SKM-1 treated with dmso at 0.1 percent for 144 hours (cell line): ENCODE measurements around the gene CEP250.

Experiments used
- DNase-seq: peaks from one replicate; lab custom pipeline; 2025; ENCODE audit not compliant: unreplicated experiment; lab: John Stamatoyannopoulos, UW

CEP250 gene, protein sequence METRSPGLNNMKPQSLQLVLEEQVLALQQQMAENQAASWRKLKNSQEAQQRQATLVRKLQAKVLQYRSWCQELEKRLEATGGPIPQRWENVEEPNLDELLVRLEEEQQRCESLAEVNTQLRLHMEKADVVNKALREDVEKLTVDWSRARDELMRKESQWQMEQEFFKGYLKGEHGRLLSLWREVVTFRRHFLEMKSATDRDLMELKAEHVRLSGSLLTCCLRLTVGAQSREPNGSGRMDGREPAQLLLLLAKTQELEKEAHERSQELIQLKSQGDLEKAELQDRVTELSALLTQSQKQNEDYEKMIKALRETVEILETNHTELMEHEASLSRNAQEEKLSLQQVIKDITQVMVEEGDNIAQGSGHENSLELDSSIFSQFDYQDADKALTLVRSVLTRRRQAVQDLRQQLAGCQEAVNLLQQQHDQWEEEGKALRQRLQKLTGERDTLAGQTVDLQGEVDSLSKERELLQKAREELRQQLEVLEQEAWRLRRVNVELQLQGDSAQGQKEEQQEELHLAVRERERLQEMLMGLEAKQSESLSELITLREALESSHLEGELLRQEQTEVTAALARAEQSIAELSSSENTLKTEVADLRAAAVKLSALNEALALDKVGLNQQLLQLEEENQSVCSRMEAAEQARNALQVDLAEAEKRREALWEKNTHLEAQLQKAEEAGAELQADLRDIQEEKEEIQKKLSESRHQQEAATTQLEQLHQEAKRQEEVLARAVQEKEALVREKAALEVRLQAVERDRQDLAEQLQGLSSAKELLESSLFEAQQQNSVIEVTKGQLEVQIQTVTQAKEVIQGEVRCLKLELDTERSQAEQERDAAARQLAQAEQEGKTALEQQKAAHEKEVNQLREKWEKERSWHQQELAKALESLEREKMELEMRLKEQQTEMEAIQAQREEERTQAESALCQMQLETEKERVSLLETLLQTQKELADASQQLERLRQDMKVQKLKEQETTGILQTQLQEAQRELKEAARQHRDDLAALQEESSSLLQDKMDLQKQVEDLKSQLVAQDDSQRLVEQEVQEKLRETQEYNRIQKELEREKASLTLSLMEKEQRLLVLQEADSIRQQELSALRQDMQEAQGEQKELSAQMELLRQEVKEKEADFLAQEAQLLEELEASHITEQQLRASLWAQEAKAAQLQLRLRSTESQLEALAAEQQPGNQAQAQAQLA (N-terminal part only)

DNA sequence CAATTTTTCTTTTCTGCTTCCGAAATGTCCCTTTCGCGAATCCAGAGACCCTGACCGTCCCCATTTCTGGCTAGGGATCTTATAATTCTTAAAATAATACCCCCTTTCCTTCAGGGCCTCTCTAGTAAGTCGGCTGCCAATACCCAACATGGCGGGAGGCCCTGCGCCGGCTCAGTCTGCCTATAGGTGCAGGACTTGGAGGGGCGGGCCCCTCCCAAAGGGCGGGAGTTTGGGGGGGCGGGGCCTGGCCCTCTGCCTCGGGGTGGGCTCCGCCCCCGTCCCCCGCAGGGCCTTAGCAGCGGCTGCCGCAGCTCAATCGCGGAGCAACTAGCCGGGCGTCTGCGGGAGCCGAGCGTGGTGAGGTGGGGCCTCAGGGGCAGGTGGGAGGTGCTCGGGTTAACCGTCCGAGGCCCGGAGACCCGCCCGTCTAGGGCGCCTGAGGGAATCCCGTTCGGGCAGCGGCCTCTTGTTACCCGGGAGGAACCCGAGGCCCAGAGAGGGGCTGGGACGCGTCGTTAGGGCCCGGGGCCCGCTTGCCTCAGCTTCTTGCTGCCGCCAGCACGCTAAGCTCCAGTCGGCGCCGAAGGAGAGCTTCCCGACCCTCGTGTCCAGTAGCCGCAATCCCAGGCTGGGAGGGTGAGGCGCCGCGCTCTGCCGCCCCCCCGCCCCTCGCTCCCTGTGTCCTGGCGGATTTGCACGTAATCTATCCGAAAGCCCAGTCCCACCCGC, at the start of gene CEP250:
TSS of gene CEP250 (plus strand) at position 718 of the 729 bp plus-strand sequence. CDS start 6,770 bp downstream, outside the sequence.
- peak; percentile 94 for DNase-seq

GRCh38 chr20:35405775-35406174, 49.6 kb upstream of the CEP250 start:
- DNase-seq: no peak

DNA sequence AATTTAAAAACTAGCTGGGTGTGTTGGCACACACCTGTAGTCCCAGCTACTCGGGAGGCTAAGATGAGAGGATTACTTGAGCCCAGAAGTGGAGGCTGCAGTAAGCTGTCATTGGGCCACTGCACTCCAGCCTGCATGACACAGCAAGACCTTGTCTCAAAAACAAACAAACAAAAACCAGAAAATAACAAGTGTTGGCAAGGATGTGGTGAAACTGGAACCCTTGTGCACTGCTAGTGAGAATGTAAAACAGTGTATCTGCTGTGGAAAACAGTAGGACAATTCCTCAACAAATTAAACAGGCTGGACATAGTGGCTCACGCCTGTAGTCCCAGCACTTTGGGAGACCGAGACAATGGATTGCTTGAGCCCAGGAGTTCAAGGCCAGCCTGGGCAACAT, 47.1 kb upstream of the CEP250 start:
- DNase-seq: no peak

GRCh38 chr20:35409542-35409941, 45.9 kb upstream of the CEP250 start:
- no peak for DNase-seq

GRCh38 chr20:35410613-35411012, 44.8 kb upstream of the CEP250 start:
- no peak for DNase-seq

- no peak for DNase-seq
Measured at GRCh38 chr20:35421322-35421721, 34.1 kb upstream of the CEP250 start.

GRCh38 chr20:35431621-35432429, 23.6 kb upstream of the CEP250 start:
- DNase-seq: no peak

DNA sequence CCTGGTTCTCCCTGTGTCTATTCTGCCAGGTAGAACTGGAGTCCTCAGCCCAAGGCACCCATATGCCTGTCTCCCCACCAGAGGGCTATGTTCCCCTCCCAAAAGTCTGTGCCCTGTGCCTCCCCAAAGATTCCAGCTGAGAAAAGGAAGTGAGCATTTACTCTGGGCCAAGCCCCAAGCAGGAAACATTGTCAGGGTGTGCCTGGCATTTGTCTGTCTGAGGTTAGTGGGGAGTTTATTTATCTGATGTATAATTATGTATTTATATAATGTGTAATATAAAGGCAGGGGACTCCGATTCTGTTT, 23.0 kb upstream of the CEP250 start:
- peak; percentile 10 for DNase-seq

DNA sequence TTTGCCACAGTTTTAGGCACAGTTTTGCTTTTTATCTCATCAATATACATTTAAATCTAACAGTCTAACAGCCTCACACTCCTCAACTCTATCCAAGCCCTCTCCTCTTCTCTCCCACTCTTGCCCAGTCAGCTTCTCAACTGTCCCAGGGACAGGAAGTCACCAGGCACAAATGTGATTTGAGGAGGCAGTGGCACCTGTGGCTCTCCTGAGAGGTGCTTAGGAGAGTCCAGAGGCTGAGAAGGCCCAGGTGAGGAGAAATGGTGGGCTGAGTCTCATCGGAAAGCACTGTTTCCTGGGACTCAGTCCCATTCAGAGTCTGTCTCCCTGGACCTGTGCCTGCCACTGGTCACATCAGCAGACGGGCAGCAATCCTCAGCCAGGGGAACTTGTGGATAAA, 22.1 kb upstream of the CEP250 start:
- DNase-seq: no peak

- no peak for DNase-seq
Measured at GRCh38 chr20:35434085-35435005, 21.1 kb upstream of the CEP250 start.

- no peak for DNase-seq
Measured at GRCh38 chr20:35436177-35436573, 19.2 kb upstream of the CEP250 start.

- DNase-seq: no peak
Measured at GRCh38 chr20:35437599-35437998, 17.8 kb upstream of the CEP250 start.

GRCh38 chr20:35443003-35443402, 12.4 kb upstream of the CEP250 start:
- DNase-seq: no peak

GRCh38 chr20:35444226-35444625, 11.2 kb upstream of the CEP250 start:
- no peak for DNase-seq

GRCh38 chr20:35446356-35447078, 8.9 kb upstream of the CEP250 start:
- no peak for DNase-seq

DNA sequence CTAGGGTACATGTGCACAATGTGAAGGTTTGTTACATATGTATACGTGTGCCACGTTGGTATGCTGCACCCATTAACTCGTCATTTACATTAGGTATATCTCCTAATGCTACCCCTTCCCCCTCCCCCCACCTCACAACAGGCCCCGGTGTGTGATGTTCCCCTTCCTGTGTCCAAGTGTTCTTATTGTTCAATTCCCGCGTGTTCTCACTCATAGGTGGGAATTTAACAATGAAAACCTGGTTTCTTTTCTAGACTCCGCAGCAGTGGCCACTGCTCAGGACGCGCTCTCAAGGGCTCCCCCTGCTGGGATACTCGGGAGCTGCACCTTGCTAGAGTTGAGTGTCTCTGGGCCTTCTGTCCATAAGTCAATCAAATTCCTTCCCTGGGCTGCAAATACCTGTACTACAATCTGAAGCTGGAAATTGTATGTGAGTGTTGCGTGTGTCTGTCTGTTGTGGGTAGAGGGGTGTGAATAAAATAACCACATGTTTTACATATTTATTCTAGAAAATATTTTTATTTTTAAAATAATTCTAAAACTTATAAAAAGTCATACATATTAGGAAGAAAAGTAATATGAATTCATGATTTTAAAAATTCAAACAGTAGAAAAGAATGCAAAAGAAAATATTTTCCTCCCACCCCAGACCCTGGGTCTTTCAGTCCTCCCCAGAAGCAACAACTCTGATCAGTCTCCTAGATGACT, 8.2 kb upstream of the CEP250 start:
- peak; percentile 72 for DNase-seq

DNA sequence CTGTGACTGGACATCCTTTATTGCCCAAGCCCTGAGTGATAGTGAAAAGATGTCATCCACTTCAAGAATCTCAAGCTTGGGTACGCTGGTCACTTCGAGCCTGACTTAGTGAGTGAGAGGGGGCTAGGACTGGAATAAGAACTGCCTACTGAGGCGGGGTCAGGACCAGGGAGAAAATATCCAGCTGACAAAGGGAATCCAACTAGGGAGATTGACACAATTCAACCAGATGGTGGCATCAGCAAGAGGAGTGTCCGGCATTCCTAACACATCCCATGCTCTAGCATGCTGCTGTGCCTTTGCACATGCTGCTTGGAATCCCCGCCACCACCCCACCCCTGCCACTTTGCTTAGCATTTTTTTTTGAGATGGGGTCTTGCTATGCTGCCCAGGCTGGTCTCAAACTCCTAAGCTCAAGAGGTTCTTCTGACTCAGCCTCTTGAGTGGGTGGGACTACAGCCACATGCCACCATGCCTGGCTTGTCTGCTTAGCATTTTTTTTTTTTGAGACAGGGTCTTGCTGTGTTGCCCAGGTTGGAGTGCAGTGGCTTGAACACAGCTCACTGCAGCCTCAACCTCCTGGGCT, 6.5 kb upstream of the CEP250 start:
- DNase-seq: no peak
